Coronary artery (tissue), 2 donors: ENCODE measurements around the gene GMCL2.

Experiments
- DNase-seq: peaks from one replicate; pipeline ENCODE4 v3.0.0-alpha.2; 2017; ENCODE audit warnings: low spot score
- H3K27ac ChIP-seq, 2 donors: fragments of 200-600 bp; sonication (generic); one replicate each; pipeline ENCODE4 v1.5.1; 2016 to 2019
- H3K4me3 ChIP-seq: fragments of 200-600 bp; sonication (generic); 2 replicates; pipeline ENCODE4 v1.5.1; 2016; ENCODE audit warnings: mild to moderate bottlenecking, moderate library complexity
- TF ChIP-seq, protein P1 (sequence below): fragments of 200-600 bp; sonication (generic); IDR thresholded peaks from one replicate; pipeline ENCODE4 v1.5.1; 2019; ENCODE audit warnings: antibody characterized with exemption

The GMCL2 gene

DNA sequence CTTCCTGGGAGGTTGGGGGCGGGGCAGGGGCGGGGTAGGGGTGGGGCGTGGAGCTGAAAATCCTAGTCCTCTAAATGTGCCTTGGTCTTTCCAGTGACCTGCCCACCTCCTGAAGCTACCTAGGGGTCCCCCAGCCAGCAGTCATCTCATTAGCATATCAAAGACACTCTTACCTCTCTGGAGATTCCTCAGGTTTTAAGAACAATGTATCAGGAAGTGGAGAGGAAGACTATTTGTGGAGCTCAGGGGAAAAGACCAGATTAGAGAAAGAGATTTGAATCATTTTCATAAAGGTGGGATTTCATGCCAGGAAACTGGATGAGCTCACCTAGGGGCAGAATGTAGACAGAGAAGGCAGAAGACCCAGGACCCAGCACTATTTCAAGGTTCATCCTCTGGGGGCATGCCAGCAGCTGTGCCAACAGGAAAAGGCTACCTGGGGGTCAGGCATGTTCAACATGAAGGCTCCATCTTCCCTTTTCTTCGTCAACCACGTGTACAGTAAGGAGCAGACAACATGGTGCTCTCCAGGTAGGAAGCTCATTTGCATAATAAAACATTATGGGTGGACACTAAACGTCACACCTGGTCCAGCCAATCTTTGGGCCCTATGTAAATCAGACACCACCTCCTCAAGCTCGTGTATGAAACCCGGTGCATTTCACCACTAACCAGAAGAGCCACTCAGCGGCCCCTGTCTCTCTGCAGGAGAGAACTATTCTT, 6.9 kb downstream of the GMCL2 start:
- DNase-seq, result no peak
- TF ChIP-seq, protein P1, sequence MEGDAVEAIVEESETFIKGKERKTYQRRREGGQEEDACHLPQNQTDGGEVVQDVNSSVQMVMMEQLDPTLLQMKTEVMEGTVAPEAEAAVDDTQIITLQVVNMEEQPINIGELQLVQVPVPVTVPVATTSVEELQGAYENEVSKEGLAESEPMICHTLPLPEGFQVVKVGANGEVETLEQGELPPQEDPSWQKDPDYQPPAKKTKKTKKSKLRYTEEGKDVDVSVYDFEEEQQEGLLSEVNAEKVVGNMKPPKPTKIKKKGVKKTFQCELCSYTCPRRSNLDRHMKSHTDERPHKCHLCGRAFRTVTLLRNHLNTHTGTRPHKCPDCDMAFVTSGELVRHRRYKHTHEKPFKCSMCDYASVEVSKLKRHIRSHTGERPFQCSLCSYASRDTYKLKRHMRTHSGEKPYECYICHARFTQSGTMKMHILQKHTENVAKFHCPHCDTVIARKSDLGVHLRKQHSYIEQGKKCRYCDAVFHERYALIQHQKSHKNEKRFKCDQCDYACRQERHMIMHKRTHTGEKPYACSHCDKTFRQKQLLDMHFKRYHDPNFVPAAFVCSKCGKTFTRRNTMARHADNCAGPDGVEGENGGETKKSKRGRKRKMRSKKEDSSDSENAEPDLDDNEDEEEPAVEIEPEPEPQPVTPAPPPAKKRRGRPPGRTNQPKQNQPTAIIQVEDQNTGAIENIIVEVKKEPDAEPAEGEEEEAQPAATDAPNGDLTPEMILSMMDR, result no peak
- Histone ChIP-seq H3K4me3 (no peak overlapping the region), H3K27ac (no peak overlapping the region)

DNA sequence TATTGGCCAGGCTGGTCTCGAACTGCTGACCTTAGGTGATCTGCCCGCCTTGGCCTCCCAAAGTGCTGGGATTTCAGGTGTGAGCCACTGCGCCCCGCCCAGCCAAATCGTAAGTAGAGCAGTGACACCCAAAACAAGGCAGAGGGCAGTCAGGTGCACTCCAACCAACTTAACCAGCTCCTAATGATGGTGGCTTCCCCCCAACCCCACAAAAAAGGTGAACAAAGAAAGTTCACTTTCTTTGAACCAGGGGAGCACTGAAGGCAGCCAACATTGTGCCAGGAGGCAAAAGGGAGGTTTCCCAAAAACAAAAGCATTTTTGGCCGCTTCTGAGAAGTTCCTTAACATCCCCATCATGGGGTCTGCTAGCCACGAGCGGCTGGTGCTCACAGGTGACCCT, 9.6 kb downstream of the GMCL2 start:
- Histone ChIP-seq H3K4me3 (no peak overlapping the region), H3K27ac (no peak overlapping the region)
- no peak for DNase-seq
- TF ChIP-seq, protein P1, result no peak

DNA sequence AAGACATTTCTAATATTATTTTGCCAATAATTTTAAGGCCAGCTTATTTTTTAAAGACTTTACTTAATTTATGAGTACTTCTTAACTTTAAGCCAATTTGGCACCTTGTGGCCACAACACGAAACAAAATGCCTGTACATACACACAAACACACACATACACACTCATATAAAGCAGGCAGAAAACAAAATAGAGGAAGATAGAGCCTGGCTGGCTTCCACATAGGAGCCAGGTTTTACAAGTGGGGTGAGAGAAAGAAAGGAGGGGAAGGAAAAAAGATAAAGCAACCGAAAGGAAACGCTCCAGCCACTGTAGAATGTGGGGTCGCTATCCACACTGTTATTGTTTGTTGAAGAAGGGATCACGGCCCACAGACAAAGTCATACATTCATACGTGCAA, 10.4 kb downstream of the GMCL2 start:
- TF ChIP-seq, protein P1, result no peak
- Histone ChIP-seq H3K4me3 (no peak overlapping the region), H3K27ac (no peak overlapping the region)
- DNase-seq, result no peak

DNA sequence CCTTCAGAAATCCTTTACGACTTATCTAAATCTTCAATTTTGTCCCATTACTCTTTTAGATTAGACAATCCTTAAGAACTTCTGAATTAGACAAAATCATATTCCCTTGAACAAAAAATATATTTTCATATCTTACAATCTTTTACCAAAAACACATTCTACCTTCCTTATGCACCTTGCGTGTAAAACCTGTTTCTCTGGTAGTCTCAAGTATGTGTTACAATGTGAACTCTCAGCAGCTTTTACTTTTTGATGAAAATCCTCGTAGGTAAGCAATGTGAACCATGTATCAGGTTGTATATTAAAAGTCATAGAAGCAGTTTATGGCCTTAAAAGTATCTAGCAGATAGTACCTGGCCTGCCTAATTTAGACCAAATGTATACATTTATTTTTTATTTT, 12.7 kb downstream of the GMCL2 start:
- DNase-seq, result no peak
- TF ChIP-seq, protein P1, result no peak

DNA sequence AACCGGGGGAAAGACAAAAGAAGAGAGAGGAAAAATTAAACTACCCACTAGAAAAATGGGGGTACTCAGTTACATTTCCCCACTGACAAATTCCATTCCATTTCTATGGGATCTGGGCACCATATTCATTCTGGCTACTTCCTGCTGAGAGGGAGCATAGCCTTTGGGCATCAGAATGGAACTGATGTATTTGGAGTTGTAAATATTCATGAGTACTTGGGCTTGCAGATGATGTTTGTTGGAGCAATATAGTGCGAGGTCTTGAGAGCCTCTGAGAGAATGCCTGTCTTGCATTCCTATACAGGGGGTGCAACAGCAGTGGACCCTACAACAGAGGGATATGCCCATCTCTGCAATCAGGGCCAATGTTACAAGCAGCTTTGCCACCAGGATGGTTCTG, 16.7 kb downstream of the GMCL2 start:
- Histone ChIP-seq H3K27ac (no peak overlapping the region), H3K4me3 (no peak overlapping the region)
- no peak for DNase-seq
- TF ChIP-seq, protein P1, result no peak

More for the DNA sequence above, 12.7 kb downstream of the GMCL2 start:
- Histone ChIP-seq H3K27ac (no peak overlapping the region), H3K4me3 (no peak overlapping the region)

DNA sequence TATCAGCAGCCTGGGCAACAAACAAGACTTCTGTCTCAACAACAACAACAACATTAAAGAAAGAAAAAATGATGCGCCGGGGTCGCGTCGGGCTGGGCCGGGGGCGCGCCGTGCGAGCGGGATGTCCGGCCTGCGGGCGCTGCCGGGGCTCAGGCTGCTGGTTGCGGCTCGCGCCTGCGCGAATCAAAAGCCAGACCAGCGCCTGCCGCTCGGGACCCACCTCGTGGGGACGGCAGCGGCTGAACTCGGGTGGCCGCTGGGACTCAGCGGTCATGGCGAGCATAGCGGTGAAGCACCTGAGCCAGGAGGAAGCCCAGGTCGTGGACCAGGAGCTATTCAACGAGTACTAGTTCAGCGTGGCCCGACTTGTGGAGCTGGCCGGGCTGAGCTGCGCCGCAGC, 21.6 kb downstream of the GMCL2 start:
- DNase-seq, result no peak
- Histone ChIP-seq H3K4me3 (no peak overlapping the region), H3K27ac (no peak overlapping the region)
- TF ChIP-seq, protein P1, result no peak
